ENCODE data around the gene WDFY4. TPM values are rescaled to one million over a fixed set of nuclear protein-coding genes. Genes with fewer than 3 reads are reported as not detected.

The WDFY4 gene
- total and polyA plus RNA-seq, 2 of the 4 experiments (the other 2 are of a cell fraction), result not detected

DNA sequence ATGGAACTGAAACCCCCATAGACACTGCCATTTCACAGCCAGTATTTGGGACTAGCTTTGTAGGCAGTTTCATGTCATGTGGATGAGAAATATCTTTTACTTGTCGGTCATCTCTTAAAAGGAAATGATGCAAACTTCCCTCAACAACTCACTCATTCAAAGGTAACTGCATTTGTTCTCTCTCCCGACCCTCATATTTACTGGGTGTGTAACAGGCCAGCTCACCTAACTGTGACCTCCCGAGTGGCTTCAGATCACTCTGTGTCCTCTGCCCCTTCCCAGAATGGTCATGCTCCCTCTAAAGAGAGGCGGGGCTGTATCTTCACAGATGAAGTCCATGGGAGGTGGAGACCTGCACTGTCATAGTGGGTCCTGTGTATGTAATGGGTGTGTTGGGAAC lies 240.3 kb downstream of the WDFY4 start:
- Histone ChIP-seq H3K9me3 (ENCODE audit: control insufficient read depth, insufficient read depth, low read length) (no peaks in the 10 kb centered on the region), H2AFZ (replicated peaks; ENCODE audit: low read length, poor library complexity) (no peak overlapping the region), H4K91ac (ENCODE audit: insufficient read depth, low read depth, low read length) (no peak overlapping the region), H3K9me1 (ENCODE audit: insufficient read depth, low read length) (no peaks in the 10 kb centered on the region), H3K4me1 (ENCODE audit: control insufficient read depth, insufficient read depth, low read length) (no peaks in the 10 kb centered on the region), H3K27me3 (ENCODE audit: control insufficient read depth, insufficient read depth, low read length) (peaks cover 11% of the 10 kb centered on the region), H4K5ac (ENCODE audit: low read depth, low read length) (no peak overlapping the region), H2AK9ac (replicated peaks; ENCODE audit: low read depth, low read length, poor library complexity) (no peak overlapping the region), H2BK5ac (ENCODE audit: low read depth, low read length, poor library complexity, severe bottlenecking) (no peak overlapping the region), H3K4me3 (ENCODE audit: insufficient read depth, low read depth, low read length) (no peak overlapping the region), H2BK120ac (ENCODE audit: low read depth, low read length) (no peak overlapping the region), H3K79me1 (ENCODE audit: low read depth in 1 of 2, low read length in 2 of 2) (no peaks in the 10 kb centered on the region), H3K9ac (ENCODE audit: low read depth, low read length) (no peak overlapping the region), H2AK5ac (ENCODE audit: low read depth, low read length) (no peak overlapping the region), H3K4me2 (ENCODE audit: low read depth, low read length) (no peak overlapping the region), H3K4ac (ENCODE audit: low read depth, low read length) (no peak overlapping the region), H3K27ac (ENCODE audit: insufficient read depth, low read length) (no peak overlapping the region), H4K8ac (ENCODE audit: low read depth in 2 of 2, low read length in 2 of 2) (no peak overlapping the region), H3K18ac (ENCODE audit: low read depth, low read length) (no peak overlapping the region), H2BK15ac (ENCODE audit: low read depth, low read length) (no peak overlapping the region), H4K20me1 (ENCODE audit: insufficient read depth, low read length) (no peaks in the 10 kb centered on the region), H3K14ac (replicated peaks; ENCODE audit: low read depth, low read length) (no peak overlapping the region), H3K56ac (ENCODE audit: extremely low read depth, insufficient read depth, low read length) (no peak overlapping the region), H3K23ac (ENCODE audit: low read depth, low read length) (no peak overlapping the region), H3K36me3 (ENCODE audit: control insufficient read depth, insufficient read depth, low read length) (no peaks in the 10 kb centered on the region), H2BK20ac (ENCODE audit: low read depth, low read length) (no peak overlapping the region)
- TF ChIP-seq CEBPB (IDR thresholded peaks at IDR 0.05; ENCODE audit: low read depth, low read length), result no peak
- no peak for TF ChIP-seq SMC3 (IDR thresholded peaks at IDR 0.05; ENCODE audit: low read depth, low read length)
- TF ChIP-seq RFX5 (IDR thresholded peaks at IDR 0.05; ENCODE audit: low read depth, low read length), result no peak
- in situ Hi-C loops (cut with MboI; ENCODE audit: low sequenced_read_pairs) (no loop called here), intact Hi-C loops (cut with micrococcal nuclease) (no loop called here), dilution Hi-C loops (cut with HindIII; ENCODE audit: low sequenced_read_pairs, unreplicated experiment) (no loop called here)
- ATAC-seq (ENCODE audit: low read depth) (no peak), DNase-seq (no peak)
- BruUV-seq (replicated peaks), result no TSS peak
- CTCF ChIA-PET, result interaction anchor here (0.8 kb wide), 1 partner anchor 13 kb away, joined by 3 read pairs; no protein-coding TSS in a partner anchor
- WGBS, 2 experiments (ENCODE audit: extremely low coverage in 2 of 2, insufficient read length in 1 of 2), result no CpG with 5 or more reads among the region's 4 CpGs
- POLR2A ChIA-PET (ENCODE audit: unreplicated experiment), result no interaction called here

Data from IMR-90 (cell line).